ENCODE measurements around the gene TMEM243. TPM values are rescaled to one million over a fixed set of nuclear protein-coding genes. Genes with fewer than 3 reads are reported as not detected.

Gene TMEM243
- total and polyA plus RNA-seq, 12 donors = 2.1 to 10.0 (median 4.8) TPM

DNA sequence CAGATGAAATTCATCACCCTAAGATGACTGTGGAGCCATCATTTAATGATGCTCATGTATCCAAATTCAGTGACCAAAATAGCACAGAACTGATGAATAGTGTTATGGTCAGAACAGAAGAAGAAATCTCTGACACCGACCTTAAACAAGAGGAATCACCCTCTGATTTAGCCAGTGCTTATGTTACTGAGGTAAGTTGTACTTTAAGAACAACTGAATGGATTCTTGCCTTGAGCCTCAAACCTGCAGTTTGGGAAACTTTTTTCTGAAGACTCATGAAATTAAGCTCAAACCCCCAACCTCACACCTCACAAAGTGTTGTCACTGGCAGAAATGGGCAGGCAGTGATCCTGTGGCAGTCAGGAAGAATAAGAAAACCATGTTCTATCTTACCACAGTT is 25.6 kb downstream of the TMEM243 start:
- WGBS, 2 donors = 89 to 91% methylated on average over 1 of the region's 1 CpG
- H3K27me3 ChIP-seq = no peaks in the 10 kb centered on the region
- H3K4me3 ChIP-seq = no peak overlapping the region
- intact Hi-C loops (cut with DNase I) = loop anchor here in 1 of 10 donors (5.0 kb wide), 1 partner anchor 37 kb away; no protein-coding TSS in a partner anchor
- no peaks in the 10 kb centered on the region for H3K9me3 ChIP-seq
- peaks cover 0 to 100% (median 73%) of the 10 kb centered on the region in 9 donors for H3K36me3 ChIP-seq
- ATAC-seq (no peak), DNase-seq (no peak)
- peaks cover 0 to 3% (median under 1%) of the 10 kb centered on the region in 9 donors for H3K4me1 ChIP-seq
- no peak overlapping the region for H3K27ac ChIP-seq
- no peak for TF ChIP-seq CTCF (IDR thresholded peaks at IDR 0.05)

DNA sequence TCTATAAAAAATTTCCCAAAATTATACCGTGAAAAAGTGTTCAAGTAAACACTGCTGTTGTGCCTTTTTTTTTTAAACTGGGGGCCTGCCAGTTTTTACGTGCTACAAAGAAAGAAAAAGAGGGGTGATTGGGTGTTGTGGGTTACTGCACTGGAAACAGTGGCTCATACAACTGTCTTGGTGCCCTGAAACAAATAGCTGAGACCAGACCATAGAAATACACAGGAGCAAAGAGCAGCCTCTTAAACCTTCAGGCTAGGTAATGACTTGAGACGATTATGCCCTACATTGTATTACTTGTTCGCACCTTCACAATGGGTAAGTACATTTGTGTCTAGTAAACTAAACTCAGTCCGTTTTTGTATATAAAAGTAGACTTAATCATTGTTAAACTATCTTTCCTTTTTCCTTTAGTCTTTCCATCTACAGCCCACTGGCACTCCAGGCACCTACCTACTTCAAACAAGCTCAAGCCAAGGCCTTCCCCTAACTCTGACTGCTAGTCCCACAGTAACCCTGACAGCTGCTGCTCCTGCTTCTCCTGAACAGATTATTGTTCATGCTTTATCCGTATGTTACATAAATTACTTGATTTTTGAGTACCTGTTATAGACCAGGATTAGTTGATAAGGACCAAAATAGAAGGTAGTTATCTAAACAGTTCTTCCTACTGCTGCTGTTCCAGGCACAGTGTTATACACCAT is 26.6 kb downstream of the TMEM243 start:
- no peaks in the 10 kb centered on the region for H3K27me3 ChIP-seq
- H3K27ac ChIP-seq = no peak overlapping the region
- peaks cover 0 to 100% (median 81%) of the 10 kb centered on the region in 9 donors for H3K36me3 ChIP-seq
- ATAC-seq (peak in 1 of 8 donors; percentile 17), DNase-seq (no peak)
- intact Hi-C loops (cut with DNase I) = loop anchor here in 1 of 10 donors (5.0 kb wide), 1 partner anchor 36 kb away; no protein-coding TSS in a partner anchor
- WGBS, 2 donors = 75% methylated on average over 6 of the region's 6 CpGs
- H3K4me3 ChIP-seq = no peak overlapping the region
- H3K9me3 ChIP-seq = no peaks in the 10 kb centered on the region
- no peak for TF ChIP-seq CTCF (IDR thresholded peaks at IDR 0.05)
- H3K4me1 ChIP-seq = no peaks in the 10 kb centered on the region

GRCh38 chr7:87190783-87191182 is 28.7 kb downstream of the TMEM243 start:
- no peaks in the 10 kb centered on the region for H3K27me3 ChIP-seq
- no peak overlapping the region for H3K27ac ChIP-seq
- no peak for TF ChIP-seq CTCF (IDR thresholded peaks at IDR 0.05)
- 91 to 92% methylated on average over 3 of the region's 3 CpGs for WGBS, 2 donors
- intact Hi-C loops (cut with DNase I) = loop anchor here in 1 of 10 donors (5.0 kb wide), 1 partner anchor 33 kb away; no protein-coding TSS in a partner anchor
- H3K4me1 ChIP-seq = no peaks in the 10 kb centered on the region
- H3K36me3 ChIP-seq = peaks cover 0 to 100% (median 76%) of the 10 kb centered on the region in 9 donors
- no peaks in the 10 kb centered on the region for H3K9me3 ChIP-seq
- DNase-seq = no peak
- H3K4me3 ChIP-seq = no peak overlapping the region
- no peak for ATAC-seq

DNA sequence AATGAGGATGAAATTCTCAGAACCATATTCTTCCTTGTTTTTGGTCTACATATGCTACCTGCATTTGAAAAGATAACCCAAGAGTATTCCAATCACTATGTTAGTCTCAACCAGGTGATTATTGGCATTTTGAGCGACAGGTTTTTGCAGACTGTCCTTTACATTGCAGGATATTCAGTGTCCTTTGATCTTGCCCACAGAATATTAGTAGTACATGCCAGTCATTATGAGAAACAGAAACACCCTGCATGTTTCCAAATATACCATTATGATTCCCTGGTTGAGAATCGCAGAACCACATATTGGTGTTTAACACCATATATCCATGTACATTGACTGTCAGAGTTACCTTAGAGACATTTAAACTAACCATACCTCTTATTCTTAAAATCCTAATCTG is 30.6 kb downstream of the TMEM243 start:
- peaks cover 0 to 100% (median 75%) of the 10 kb centered on the region in 9 donors for H3K36me3 ChIP-seq
- ATAC-seq = no peak
- intact Hi-C loops (cut with DNase I) = no loop called here
- H3K4me1 ChIP-seq = peaks cover 0 to 5% (median 0%) of the 10 kb centered on the region in 9 donors
- 98 to 100% methylated on average over 2 of the region's 2 CpGs for WGBS, 2 donors
- no peaks in the 10 kb centered on the region for H3K27me3 ChIP-seq
- no peak overlapping the region for H3K4me3 ChIP-seq
- TF ChIP-seq CTCF (IDR thresholded peaks at IDR 0.05) = no peak
- no peaks in the 10 kb centered on the region for H3K9me3 ChIP-seq
- no peak for DNase-seq
- H3K27ac ChIP-seq = no peak overlapping the region

Data from heart right ventricle (tissue), 16 donors.